GM12878 (cell line): Measurements from ENCODE around the gene MEI1. TPM values are rescaled to one million over a fixed set of nuclear protein-coding genes. Genes with fewer than 3 reads are reported as not detected.

Experiments
- ATAC-seq: fragments of 200-7000 bp; cut with Tn5 transposase; 3 replicates; pipeline ENCODE4 v1.9.1; 2020; ENCODE audit warnings: mild to moderate bottlenecking, moderate library complexity
- BruUV-seq: library from RNA; stranded (reverse); fragments of 400-500 nt; replicated peaks from 2 replicates; lab custom pipeline; 2021; lab: Mats Ljungman, UMichigan
- CTCF ChIA-PET: fragments of 300-600 bp; sonication (Branson Sonifier 250); formaldehyde crosslinking; extraction: SDS; loops from one replicate; lab custom pipeline; 2021; ENCODE audit warnings: inconsistent platforms; lab: Yijun Ruan, JAX
- POLR2A ChIA-PET: fragments of 350-600 bp; formaldehyde crosslinking; extraction: SDS; loops from one replicate; lab custom pipeline; 2021; ENCODE audit warnings: inconsistent platforms; lab: Charles Lee
- RAD21 ChIA-PET: fragments of 300-600 bp; sonication (Branson Sonifier 250); formaldehyde crosslinking; loops from one replicate; lab custom pipeline; 2023; ENCODE audit warnings: antibody characterized with exemption; ENCODE audit not compliant: unreplicated experiment; lab: Charles Lee
- SMC1A ChIA-PET: fragments of 300-600 bp; sonication (Branson Sonifier 250); formaldehyde crosslinking; loops from one replicate; lab custom pipeline; 2023; ENCODE audit not compliant: unreplicated experiment, uncharacterized antibody; lab: Charles Lee
- DNase-seq: peaks from one replicate; pipeline ENCODE4 v3.0.0-alpha.2; 2011; ENCODE audit warnings: low read depth, low spot score
- FAIRE-seq: peaks from 3 replicates; lab custom pipeline; 2011; peaks lifted over from hg19 to GRCh38; lab: Jason Lieb, UNC
- H2AFZ ChIP-seq: 2 replicates; pipeline ENCODE4 v1.6.0; 2011; ENCODE audit warnings: low read depth, low read length, control low read depth; ENCODE audit not compliant: control insufficient read depth
- H3K27ac ChIP-seq: 2 replicates; pipeline ENCODE4 v1.5.1; 2011; ENCODE audit warnings: control low read depth; ENCODE audit not compliant: control insufficient read depth, insufficient read depth
- H3K27me3 ChIP-seq, 2 experiments: replicated peaks in 1 of 2; 2 replicates each; pipeline versions ENCODE4 v1.6.0 to v1.6.1; 2011; ENCODE audit warnings: low read length in 1 of 2; ENCODE audit not compliant: control insufficient read depth in 2 of 2, insufficient read depth in 2 of 2
- H3K36me3 ChIP-seq, 2 experiments: 2 replicates each; pipeline ENCODE4 v1.5.1; 2011; ENCODE audit warnings: low read length in 1 of 2; ENCODE audit not compliant: control insufficient read depth in 2 of 2, insufficient read depth in 2 of 2
- H3K4me1 ChIP-seq: 2 replicates; pipeline ENCODE4 v1.6.1; 2011; ENCODE audit warnings: mild to moderate bottlenecking, low read length, moderate library complexity, mixed read lengths; ENCODE audit not compliant: control insufficient read depth, insufficient read depth
- H3K4me2 ChIP-seq: 2 replicates; pipeline ENCODE4 v1.6.0; 2011; ENCODE audit warnings: control low read depth; ENCODE audit not compliant: control insufficient read depth, insufficient read depth
- H3K4me3 ChIP-seq: fragments of 200-600 bp; sonication (generic); 2 replicates; pipeline ENCODE4 v1.5.1; 2016
- H3K79me2 ChIP-seq: 2 replicates; pipeline ENCODE4 v1.6.0; 2011; ENCODE audit warnings: low read length; ENCODE audit not compliant: control insufficient read depth, insufficient read depth
- H3K9ac ChIP-seq: 2 replicates; pipeline ENCODE4 v1.8.0; 2011; ENCODE audit warnings: low read length, control low read depth, mixed read lengths; ENCODE audit not compliant: control insufficient read depth, insufficient read depth
- H3K9me3 ChIP-seq: replicated peaks from 3 replicates; pipeline ENCODE4 v1.5.1; 2011; ENCODE audit warnings: mild to moderate bottlenecking, low read length; ENCODE audit not compliant: control insufficient read depth, insufficient read depth
- H4K20me1 ChIP-seq: 2 replicates; pipeline ENCODE4 v1.6.0; 2011; ENCODE audit not compliant: control insufficient read depth, insufficient read depth
- ATF7 ChIP-seq: fragments of 450-650 bp; IDR thresholded peaks from 2 replicates; pipeline ENCODE4 v1.6.1; 2016; ENCODE audit warnings: low read depth, mild to moderate bottlenecking
- ESRRA ChIP-seq: IDR thresholded peaks from 2 replicates; pipeline ENCODE4 v1.6.1; 2012; ENCODE audit warnings: mild to moderate bottlenecking, low read length, improper control_type of control experiment
- FOXK2 ChIP-seq: fragments of 450-650 bp; IDR thresholded peaks from 2 replicates; pipeline ENCODE4 v1.6.1; 2017; ENCODE audit warnings: mild to moderate bottlenecking, moderate library complexity
- IKZF2 ChIP-seq, 2 experiments: fragments of 450-650 bp; IDR thresholded peaks; 2 replicates each; pipeline ENCODE4 v1.6.1; 2017; ENCODE audit warnings: mild to moderate bottlenecking in 2 of 2, moderate library complexity in 2 of 2
- RUNX3 ChIP-seq: IDR thresholded peaks from 2 replicates; pipeline ENCODE4 v1.6.1; 2012; ENCODE audit warnings: low read length, inconsistent platforms
- SUZ12 ChIP-seq: fragments of 200-600 bp; sonication (generic); IDR thresholded peaks from one replicate; pipeline ENCODE4 v1.6.1; 2018; ENCODE audit warnings: antibody characterized with exemption, mild to moderate bottlenecking; ENCODE audit not compliant: unreplicated experiment
- USF2 ChIP-seq: IDR thresholded peaks from 2 replicates; pipeline ENCODE4 v1.6.1; 2011; ENCODE audit warnings: low read depth, low read length, improper control_type of control experiment, borderline replicate concordance
- YBX1 ChIP-seq: fragments of 450-650 bp; IDR thresholded peaks from 2 replicates; pipeline ENCODE4 v1.6.1; 2016; ENCODE audit warnings: antibody characterized with exemption
- WGBS: methylation state at CpG from one replicate; pipeline ENCODE4 v1.1.6; 2016; ENCODE audit warnings: low lambda C conversion rate; ENCODE audit not compliant: insufficient replicate concordance, insufficient coverage; ENCODE audit errors: missing lambda C conversion rate; 5-methylcytosine and 5-hydroxymethylcytosine counted together
- in situ Hi-C: fragments of 300-500 bp; cut with MboI; formaldehyde crosslinking; loops from 9 replicates; pipeline ENCODE4 v1.14.3; 2018; ENCODE audit warnings: mixed read lengths
- intact Hi-C: fragments of 100-400 bp; cut with micrococcal nuclease; formaldehyde crosslinking; loops from one replicate; pipeline ENCODE4 v1.14.2; 2022; ENCODE audit not compliant: unreplicated experiment
- polyA plus RNA-seq, 11 experiments: library from polyadenylated mRNA; depleted of rRNA in 4 of 11; unstranded in 6 of 11; stranded (reverse) in 5 of 11; fragments of >200 nt; fragmentation: Nextera tagmentation in 4 of 11; fragmentation: Illumina TruSeq in 1 of 11; extraction: Ambion mirVana in 4 of 11; extraction: Trizol in 1 of 11; gene quantifications; 1 replicate in 1 of 11; 2 replicates in 10 of 11; pipeline versions ENCODE4 v1.2.1 to v1.2.3, GENCODE V29; 2011 to 2016; ENCODE audit warnings: inconsistent platforms in 2 of 11, missing spikeins in 2 of 11, low read depth in 1 of 11
- small RNA-seq: library from RNA; depleted of rRNA; stranded (forward); fragments of <200 nt; gene quantifications from one replicate; pipeline ENCODE3, GENCODE V24; 2014
- total RNA-seq, 4 experiments: library from RNA; depleted of rRNA in 3 of 4; stranded (reverse); fragments of >200 nt in 3 of 4; fragmentation: Illumina TruSeq in 1 of 4; extraction: Trizol in 1 of 4; gene quantifications; 2 replicates each; pipeline versions ENCODE4 v1.2.1 to v1.2.3, GENCODE V29; 2013 to 2021
- TF ChIP-seq, protein P1 (sequence below): fragments of 450-650 bp; IDR thresholded peaks from 2 replicates; pipeline ENCODE4 v1.6.1; 2018; ENCODE audit warnings: mild to moderate bottlenecking, low read depth, moderate library complexity; ENCODE audit not compliant: partially characterized antibody

MEI1 gene
- total and polyA plus RNA-seq, 10 of the 15 experiments (the other 5 are each of a cell fraction or from before 2014, with no cell fraction given): 27.9 to 48.9 (median 35.8) TPM

GRCh38 chr22:41848468-41848867 lies 149.2 kb downstream of the MEI1 start:
- intact Hi-C loops (no loop called here), in situ Hi-C loops (no loop called here)
- Histone ChIP-seq H3K4me1 (peaks cover 18% of the 10 kb centered on the region), H4K20me1 (peaks cover 6% of the 10 kb centered on the region; the same call in 1 of the 2 replicates), H3K4me3 (no peak overlapping the region), H3K36me3 (peaks cover 0 to 3% of the 10 kb centered on the region in 2 experiments; a peak in 2 of 4 replicates), H3K4me2 (peak overlapping the region; percentile 39), H3K9me3 (no peaks in the 10 kb centered on the region), H2AFZ (no peak overlapping the region), H3K27ac (peak overlapping the region; percentile 30; the same call in 1 of the 2 replicates), H3K9ac (no peak overlapping the region), H3K79me2 (peaks cover 85% of the 10 kb centered on the region), H3K27me3 (no peaks in the 10 kb centered on the region)
- no TSS peak for BruUV-seq
- ChIA-PET CTCF (interaction anchor here (1.0 to 1.1 kb wide), 2 partner anchors 9 to 21 kb away, joined by 4 to 5 read pairs; no protein-coding TSS in a partner anchor), SMC1A (interaction anchor here (1.6 kb wide), 1 partner anchor 14 kb away, joined by 5 read pairs; no protein-coding TSS in a partner anchor), POLR2A (interaction anchor here (0.6 to 6.6 kb wide), 2 partner anchors 14 to 76 kb away, joined by 6 to 72 read pairs; partner anchors contain the start of gene SREBF2), RAD21 (no interaction called here)
- FAIRE-seq: no peak
- DNase-seq: no peak
- 4% methylated on average over 5 of the region's 5 CpGs for WGBS
- TF ChIP-seq IKZF2 (IDR thresholded peaks at IDR 0.05): peak in 1 of 2 experiments; percentile 12; a peak in 1 of 4 replicates
- TF ChIP-seq YBX1: no peak
- TF ChIP-seq USF2: no peak
- TF ChIP-seq ATF7: 0 out of 2 replicates have a peak, but pooled peaks have one; percentile 28
- no peak for TF ChIP-seq ESRRA
- TF ChIP-seq RUNX3: peak; percentile 20; the same call in 1 of the 2 replicates
- TF ChIP-seq, protein P1, sequence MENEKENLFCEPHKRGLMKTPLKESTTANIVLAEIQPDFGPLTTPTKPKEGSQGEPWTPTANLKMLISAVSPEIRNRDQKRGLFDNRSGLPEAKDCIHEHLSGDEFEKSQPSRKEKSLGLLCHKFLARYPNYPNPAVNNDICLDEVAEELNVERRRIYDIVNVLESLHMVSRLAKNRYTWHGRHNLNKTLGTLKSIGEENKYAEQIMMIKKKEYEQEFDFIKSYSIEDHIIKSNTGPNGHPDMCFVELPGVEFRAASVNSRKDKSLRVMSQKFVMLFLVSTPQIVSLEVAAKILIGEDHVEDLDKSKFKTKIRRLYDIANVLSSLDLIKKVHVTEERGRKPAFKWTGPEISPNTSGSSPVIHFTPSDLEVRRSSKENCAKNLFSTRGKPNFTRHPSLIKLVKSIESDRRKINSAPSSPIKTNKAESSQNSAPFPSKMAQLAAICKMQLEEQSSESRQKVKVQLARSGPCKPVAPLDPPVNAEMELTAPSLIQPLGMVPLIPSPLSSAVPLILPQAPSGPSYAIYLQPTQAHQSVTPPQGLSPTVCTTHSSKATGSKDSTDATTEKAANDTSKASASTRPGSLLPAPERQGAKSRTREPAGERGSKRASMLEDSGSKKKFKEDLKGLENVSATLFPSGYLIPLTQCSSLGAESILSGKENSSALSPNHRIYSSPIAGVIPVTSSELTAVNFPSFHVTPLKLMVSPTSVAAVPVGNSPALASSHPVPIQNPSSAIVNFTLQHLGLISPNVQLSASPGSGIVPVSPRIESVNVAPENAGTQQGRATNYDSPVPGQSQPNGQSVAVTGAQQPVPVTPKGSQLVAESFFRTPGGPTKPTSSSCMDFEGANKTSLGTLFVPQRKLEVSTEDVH: no peak
- no peak for TF ChIP-seq SUZ12
- TF ChIP-seq FOXK2: 0 out of 2 replicates have a peak, but pooled peaks have one; percentile 23
- peak; percentile 63 for ATAC-seq

Small RNAs within 50 kb of the gene (small RNA-seq; reads per million reads assigned to genes)
- gene HMGN2P10 (not detected), gene RF00019 (not detected), gene RNU6-476P (not detected), gene RNU6ATAC22P (not detected)

Other genes with a start within 250 kb of the MEI1 start
Only the 7 nearest of the 13 such genes appear.
- not detected in 2 replicates for gene CSDC2, start 138.5 kb upstream of the MEI1 start, total RNA-seq (2014; rRNA removed)
- gene CSDC2, start 138.5 kb upstream of the MEI1 start, total RNA-seq (2014; rRNA removed; fragmentation: Illumina TruSeq; extraction: Trizol): not detected in 2 replicates
- 0.08 and 0.13 TPM in 2 replicates for gene CSDC2, start 138.5 kb upstream of the MEI1 start, total RNA-seq (2021)
- gene CSDC2, start 138.5 kb upstream of the MEI1 start, polyA plus RNA-seq (2011; rRNA removed): not detected in 2 replicates
- not detected in 2 replicates for gene CSDC2, start 138.5 kb upstream of the MEI1 start, polyA plus RNA-seq (2014; fragmentation: Illumina TruSeq; extraction: Trizol)
- gene CSDC2, start 138.5 kb upstream of the MEI1 start, polyA plus RNA-seq (2014; fragmentation: Nextera tagmentation; extraction: Ambion mirVana): not detected
- gene CSDC2, start 138.5 kb upstream of the MEI1 start, polyA plus RNA-seq (2014; rRNA removed): not detected in 2 replicates
- gene CSDC2, start 138.5 kb upstream of the MEI1 start, polyA plus RNA-seq (2016; fragmentation: Nextera tagmentation; extraction: Ambion mirVana): not detected
- 10.2 and 11.1 TPM in 2 replicates for gene PMM1, start 109.7 kb upstream of the MEI1 start, total RNA-seq (2014; rRNA removed)
- 8.1 and 8.2 TPM in 2 replicates for gene PMM1, start 109.7 kb upstream of the MEI1 start, total RNA-seq (2014; rRNA removed; fragmentation: Illumina TruSeq; extraction: Trizol)
- 17.7 and 18.3 TPM in 2 replicates for gene PMM1, start 109.7 kb upstream of the MEI1 start, total RNA-seq (2021)
- gene PMM1, start 109.7 kb upstream of the MEI1 start, polyA plus RNA-seq (2011; rRNA removed): 26.4 and 32.2 TPM in 2 replicates
- 6.2 and 12.2 TPM in 2 replicates for gene PMM1, start 109.7 kb upstream of the MEI1 start, polyA plus RNA-seq (2014; fragmentation: Illumina TruSeq; extraction: Trizol)
- gene PMM1, start 109.7 kb upstream of the MEI1 start, polyA plus RNA-seq (2014; fragmentation: Nextera tagmentation; extraction: Ambion mirVana): 10 to 100 TPM; 10.5 to 16.1 TPM
- 22.3 and 22.6 TPM in 2 replicates for gene PMM1, start 109.7 kb upstream of the MEI1 start, polyA plus RNA-seq (2014; rRNA removed)
- gene PMM1, start 109.7 kb upstream of the MEI1 start, polyA plus RNA-seq (2016; fragmentation: Nextera tagmentation; extraction: Ambion mirVana): 10 to 100 TPM; 20.5 to 22.7 TPM
- 30.8 and 31.2 TPM in 2 replicates for gene DESI1, start 78.5 kb upstream of the MEI1 start, total RNA-seq (2014; rRNA removed)
- 32.8 and 37.1 TPM in 2 replicates for gene DESI1, start 78.5 kb upstream of the MEI1 start, total RNA-seq (2014; rRNA removed; fragmentation: Illumina TruSeq; extraction: Trizol)
- gene DESI1, start 78.5 kb upstream of the MEI1 start, total RNA-seq (2021): 48.2 and 51.7 TPM in 2 replicates
- 29.4 and 33.7 TPM in 2 replicates for gene DESI1, start 78.5 kb upstream of the MEI1 start, polyA plus RNA-seq (2011; rRNA removed)
- 48.1 and 51.7 TPM in 2 replicates for gene DESI1, start 78.5 kb upstream of the MEI1 start, polyA plus RNA-seq (2014; fragmentation: Illumina TruSeq; extraction: Trizol)
- gene DESI1, start 78.5 kb upstream of the MEI1 start, polyA plus RNA-seq (2014; fragmentation: Nextera tagmentation; extraction: Ambion mirVana): 10 to 100 TPM in 1 of 2 experiments, 1 to 10 TPM in 1; 8.0 to 17.2 TPM
- 44.0 and 46.4 TPM in 2 replicates for gene DESI1, start 78.5 kb upstream of the MEI1 start, polyA plus RNA-seq (2014; rRNA removed)
- gene DESI1, start 78.5 kb upstream of the MEI1 start, polyA plus RNA-seq (2016; fragmentation: Nextera tagmentation; extraction: Ambion mirVana): 10 to 100 TPM; 76.3 to 76.8 TPM
- gene XRCC6, start 78.2 kb upstream of the MEI1 start, total RNA-seq (2014; rRNA removed): 360 and 389 TPM in 2 replicates
- gene XRCC6, start 78.2 kb upstream of the MEI1 start, total RNA-seq (2014; rRNA removed; fragmentation: Illumina TruSeq; extraction: Trizol): 370 and 398 TPM in 2 replicates
- 331 and 336 TPM in 2 replicates for gene XRCC6, start 78.2 kb upstream of the MEI1 start, total RNA-seq (2021)
- 212 and 219 TPM in 2 replicates for gene XRCC6, start 78.2 kb upstream of the MEI1 start, polyA plus RNA-seq (2011; rRNA removed)
- 443 and 471 TPM in 2 replicates for gene XRCC6, start 78.2 kb upstream of the MEI1 start, polyA plus RNA-seq (2014; fragmentation: Illumina TruSeq; extraction: Trizol)
- 100 to 1,000 TPM; 186 to 334 TPM for gene XRCC6, start 78.2 kb upstream of the MEI1 start, polyA plus RNA-seq (2014; fragmentation: Nextera tagmentation; extraction: Ambion mirVana)
- 327 and 336 TPM in 2 replicates for gene XRCC6, start 78.2 kb upstream of the MEI1 start, polyA plus RNA-seq (2014; rRNA removed)
- gene XRCC6, start 78.2 kb upstream of the MEI1 start, polyA plus RNA-seq (2016; fragmentation: Nextera tagmentation; extraction: Ambion mirVana): 100 to 1,000 TPM; 683 to 718 TPM
- gene SNU13, start 10.6 kb upstream of the MEI1 start, total RNA-seq (2014; rRNA removed): 196 and 204 TPM in 2 replicates
- 153 and 157 TPM in 2 replicates for gene SNU13, start 10.6 kb upstream of the MEI1 start, total RNA-seq (2014; rRNA removed; fragmentation: Illumina TruSeq; extraction: Trizol)
- 232 and 236 TPM in 2 replicates for gene SNU13, start 10.6 kb upstream of the MEI1 start, total RNA-seq (2021)
- gene SNU13, start 10.6 kb upstream of the MEI1 start, polyA plus RNA-seq (2011; rRNA removed): 158 and 265 TPM in 2 replicates
- 123 and 211 TPM in 2 replicates for gene SNU13, start 10.6 kb upstream of the MEI1 start, polyA plus RNA-seq (2014; fragmentation: Illumina TruSeq; extraction: Trizol)
- 100 to 1,000 TPM; 611 to 870 TPM for gene SNU13, start 10.6 kb upstream of the MEI1 start, polyA plus RNA-seq (2014; fragmentation: Nextera tagmentation; extraction: Ambion mirVana)
- gene SNU13, start 10.6 kb upstream of the MEI1 start, polyA plus RNA-seq (2014; rRNA removed): 246 and 249 TPM in 2 replicates
- 100 to 1,000 TPM; 457 to 472 TPM for gene SNU13, start 10.6 kb upstream of the MEI1 start, polyA plus RNA-seq (2016; fragmentation: Nextera tagmentation; extraction: Ambion mirVana)
- gene CCDC134, start 101.2 kb downstream of the MEI1 start, total RNA-seq (2014; rRNA removed): 14.5 and 15.8 TPM in 2 replicates
- 11.8 and 13.6 TPM in 2 replicates for gene CCDC134, start 101.2 kb downstream of the MEI1 start, total RNA-seq (2014; rRNA removed; fragmentation: Illumina TruSeq; extraction: Trizol)
- 18.2 and 19.3 TPM in 2 replicates for gene CCDC134, start 101.2 kb downstream of the MEI1 start, total RNA-seq (2021)
- 4.7 and 8.2 TPM in 2 replicates for gene CCDC134, start 101.2 kb downstream of the MEI1 start, polyA plus RNA-seq (2011; rRNA removed)
- 9.1 and 10.6 TPM in 2 replicates for gene CCDC134, start 101.2 kb downstream of the MEI1 start, polyA plus RNA-seq (2014; fragmentation: Illumina TruSeq; extraction: Trizol)
- 1 to 10 TPM in 1 of 2 experiments, under 1 TPM in 1; 0.35 to 1.2 TPM for gene CCDC134, start 101.2 kb downstream of the MEI1 start, polyA plus RNA-seq (2014; fragmentation: Nextera tagmentation; extraction: Ambion mirVana)
- gene CCDC134, start 101.2 kb downstream of the MEI1 start, polyA plus RNA-seq (2014; rRNA removed): 10.7 and 14.0 TPM in 2 replicates
- gene CCDC134, start 101.2 kb downstream of the MEI1 start, polyA plus RNA-seq (2016; fragmentation: Nextera tagmentation; extraction: Ambion mirVana): 10 to 100 TPM; 12.8 to 14.4 TPM
- gene SREBF2, start 133.6 kb downstream of the MEI1 start, total RNA-seq (2014; rRNA removed): 62.9 and 75.3 TPM in 2 replicates
- gene SREBF2, start 133.6 kb downstream of the MEI1 start, total RNA-seq (2014; rRNA removed; fragmentation: Illumina TruSeq; extraction: Trizol): 52.2 and 56.3 TPM in 2 replicates
- gene SREBF2, start 133.6 kb downstream of the MEI1 start, total RNA-seq (2021): 171 and 177 TPM in 2 replicates
- 94.7 and 124 TPM in 2 replicates for gene SREBF2, start 133.6 kb downstream of the MEI1 start, polyA plus RNA-seq (2011; rRNA removed)
- 144 and 150 TPM in 2 replicates for gene SREBF2, start 133.6 kb downstream of the MEI1 start, polyA plus RNA-seq (2014; fragmentation: Illumina TruSeq; extraction: Trizol)
- 1 to 10 TPM; 2.4 to 3.6 TPM for gene SREBF2, start 133.6 kb downstream of the MEI1 start, polyA plus RNA-seq (2014; fragmentation: Nextera tagmentation; extraction: Ambion mirVana)
- gene SREBF2, start 133.6 kb downstream of the MEI1 start, polyA plus RNA-seq (2014; rRNA removed): 160 and 184 TPM in 2 replicates
- 10 to 100 TPM; 73.8 to 82.3 TPM for gene SREBF2, start 133.6 kb downstream of the MEI1 start, polyA plus RNA-seq (2016; fragmentation: Nextera tagmentation; extraction: Ambion mirVana)